GM19025 (cell line): ENCODE results near the gene MCM6.

Experiments used
- ATAC-seq: cut with Tn5 transposase; IDR thresholded peaks from one replicate; pipeline ENCODE4 v1.9.1; 2021; ENCODE audit warnings: mild to moderate bottlenecking, low read depth, moderate library complexity; ENCODE audit not compliant: unreplicated experiment

MCM6 gene

GRCh38 chr2:135870571-135870970, 5.7 kb downstream of the MCM6 start:
- ATAC-seq: peak; percentile 53

DNA sequence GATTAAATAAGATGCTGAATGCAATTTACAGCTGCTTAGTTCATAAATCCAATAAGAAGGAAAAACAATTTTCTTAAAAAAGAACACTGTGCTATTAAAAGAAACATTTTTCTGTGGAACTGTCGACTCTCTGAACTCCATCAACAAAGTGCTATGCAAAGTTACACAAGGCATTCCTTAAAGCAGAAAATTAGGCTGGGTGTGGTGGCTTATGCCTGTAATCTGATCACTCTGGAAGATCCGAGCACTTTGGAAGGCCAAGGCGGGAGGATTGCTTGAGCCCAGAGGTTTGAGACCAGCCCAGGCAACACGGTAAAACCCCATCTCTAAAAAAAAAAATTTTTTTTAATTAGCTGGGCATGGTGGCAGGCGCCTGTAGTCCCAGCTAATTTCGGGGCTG, 13.0 kb downstream of the MCM6 start:
- ATAC-seq: no peak

DNA sequence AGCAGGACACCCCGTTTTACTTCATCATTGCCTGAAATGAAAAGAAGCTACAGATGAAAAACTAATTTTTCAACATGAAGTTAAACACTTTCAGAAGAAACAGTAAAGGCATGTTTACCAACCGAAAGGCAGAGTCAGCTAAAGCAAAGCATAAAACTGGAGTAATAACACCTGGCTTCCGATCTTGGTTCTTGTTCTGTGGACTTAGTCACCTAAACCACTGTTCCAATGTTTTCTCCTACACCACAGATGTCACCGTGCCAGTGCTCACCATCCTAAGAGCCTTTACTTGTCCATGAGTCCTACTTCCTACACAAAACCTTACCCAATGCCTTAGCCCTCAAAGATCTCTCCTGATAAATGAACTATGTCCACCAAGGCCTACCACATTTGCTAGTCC, 13.5 kb downstream of the MCM6 start:
- no peak for ATAC-seq

DNA sequence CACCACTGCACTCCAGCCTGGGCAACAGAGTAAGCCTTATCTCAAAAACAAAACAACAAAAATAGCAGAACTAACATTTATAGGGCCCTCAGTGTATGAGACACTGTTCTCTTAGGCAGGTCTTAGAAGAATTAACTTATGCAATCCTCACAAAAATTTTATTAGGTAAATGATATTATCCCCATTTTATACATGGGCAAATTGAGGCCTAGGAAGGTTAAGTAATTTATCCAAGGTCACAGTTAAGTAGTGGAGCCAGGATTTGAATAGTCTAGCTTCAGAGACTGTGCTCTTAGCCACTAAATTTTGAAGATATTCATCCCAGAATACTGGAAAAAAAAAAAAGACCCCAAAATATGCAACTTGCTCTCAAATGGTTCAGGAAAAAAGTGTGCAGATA, 22.8 kb downstream of the MCM6 start:
- no peak for ATAC-seq

DNA sequence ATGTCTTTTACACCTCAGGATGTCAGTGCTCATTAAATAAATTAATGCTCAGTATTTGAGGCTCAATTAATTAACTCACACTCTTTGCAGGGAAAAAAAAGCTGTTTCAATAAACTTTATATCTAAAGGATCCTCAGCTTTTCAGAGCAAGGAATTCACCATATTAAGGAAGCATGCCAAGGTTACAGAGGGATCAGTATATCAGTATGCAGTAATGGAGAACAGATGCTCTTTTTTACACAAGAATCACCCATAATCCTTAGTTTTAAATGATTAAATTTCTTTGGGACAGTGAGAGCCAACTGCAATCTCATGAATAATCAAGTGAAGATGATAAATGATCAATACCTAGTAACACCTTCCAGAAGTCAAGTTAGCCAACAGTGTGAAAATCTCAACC, 24.4 kb downstream of the MCM6 start:
- ATAC-seq: no peak

GRCh38 chr2:135850892-135851668, 25.2 kb downstream of the MCM6 start:
- no peak for ATAC-seq

- no peak for ATAC-seq
Measured at GRCh38 chr2:135849087-135849486, 27.2 kb downstream of the MCM6 start.

DNA sequence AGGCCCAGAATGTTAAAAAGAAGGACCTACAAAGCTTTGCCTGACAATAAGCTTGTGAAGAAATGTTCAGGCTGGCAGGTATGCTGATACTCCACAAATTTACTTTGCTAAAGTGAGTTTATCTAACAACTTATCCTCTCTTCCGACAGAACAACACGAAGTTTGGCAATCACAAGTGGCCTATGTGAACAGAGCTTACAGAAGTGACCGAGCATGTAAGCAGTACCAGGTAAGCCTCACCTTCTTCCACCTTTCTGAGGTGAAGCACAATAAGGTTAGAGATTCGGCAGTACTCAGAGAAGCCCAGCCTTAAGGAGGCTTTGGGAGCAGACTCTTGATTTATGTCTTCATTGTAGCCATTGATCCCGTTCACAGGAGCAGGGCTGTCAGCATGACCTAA, 30.2 kb downstream of the MCM6 start:
- ATAC-seq: no peak

GRCh38 chr2:135845257-135845656, 31.0 kb downstream of the MCM6 start:
- ATAC-seq: no peak

- no peak for ATAC-seq
Measured at GRCh38 chr2:135844301-135844895, 31.8 kb downstream of the MCM6 start.

GRCh38 chr2:135843671-135844070, 32.6 kb downstream of the MCM6 start:
- ATAC-seq: no peak

DNA sequence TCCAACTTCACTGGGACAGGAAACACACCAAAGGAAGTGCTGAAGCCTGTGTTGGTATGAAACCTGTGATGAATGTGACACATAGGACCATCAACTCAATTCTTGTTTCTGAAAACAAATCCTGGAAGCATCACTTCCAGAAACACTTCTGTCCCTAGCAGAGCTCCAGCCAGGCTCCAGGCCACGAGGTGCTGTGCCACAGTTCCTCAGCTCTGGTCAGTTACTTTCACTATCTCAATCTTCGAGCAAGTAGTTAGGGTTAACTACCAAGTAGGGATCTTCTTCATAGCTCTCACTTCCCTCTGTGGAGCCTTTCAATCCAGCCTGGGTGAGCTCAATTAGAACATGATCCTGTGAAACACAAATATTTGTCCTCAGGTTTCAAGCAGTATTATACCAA, 35.6 kb downstream of the MCM6 start:
- ATAC-seq: no peak

DNA sequence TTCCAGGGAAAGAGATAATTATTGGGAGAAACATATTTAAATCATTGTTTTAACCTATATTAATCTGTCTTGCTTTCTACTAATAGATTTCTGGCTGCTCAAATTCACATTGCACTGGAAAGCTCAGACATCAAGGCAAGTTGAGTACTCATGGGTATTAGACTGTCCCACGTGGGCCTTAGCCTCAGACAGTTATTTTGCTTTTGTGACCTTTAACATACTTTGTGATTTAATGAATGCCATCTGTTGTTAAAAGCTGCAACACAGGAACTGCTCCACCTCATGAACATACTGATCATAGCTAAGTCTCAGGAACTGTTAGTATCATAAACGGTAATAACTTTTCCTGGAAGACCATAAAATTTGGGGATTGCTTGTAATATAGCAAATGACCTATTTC, 36.5 kb downstream of the MCM6 start:
- no peak for ATAC-seq

DNA sequence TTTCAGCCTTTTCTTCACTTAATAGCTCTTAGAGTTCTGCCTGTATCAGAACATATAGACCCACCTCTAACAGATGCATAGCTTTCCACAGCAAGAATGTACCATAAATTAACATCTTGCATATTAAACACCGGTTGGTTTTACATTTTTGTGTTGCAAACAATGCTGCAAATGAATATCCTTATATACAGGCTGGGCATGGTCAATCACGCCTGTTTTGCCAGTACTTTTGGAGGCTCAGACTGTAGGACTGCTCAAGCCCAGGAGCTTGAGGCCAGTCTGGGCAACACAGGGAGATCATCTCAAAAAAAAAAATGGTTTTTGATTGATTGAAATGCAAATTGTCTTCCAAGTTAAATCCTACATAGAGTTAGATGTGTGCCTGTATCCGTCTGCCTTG, 37.7 kb downstream of the MCM6 start:
- no peak for ATAC-seq

- ATAC-seq: no peak
Measured at GRCh38 chr2:135836596-135837270, 39.5 kb downstream of the MCM6 start, which contains the start of gene LCT. LCT (minus strand) TSS chr2:135837184; CDS start chr2:135837169, 15 bp downstream.

GRCh38 chr2:135832891-135833290, 43.4 kb downstream of the MCM6 start:
- ATAC-seq: no peak

DNA sequence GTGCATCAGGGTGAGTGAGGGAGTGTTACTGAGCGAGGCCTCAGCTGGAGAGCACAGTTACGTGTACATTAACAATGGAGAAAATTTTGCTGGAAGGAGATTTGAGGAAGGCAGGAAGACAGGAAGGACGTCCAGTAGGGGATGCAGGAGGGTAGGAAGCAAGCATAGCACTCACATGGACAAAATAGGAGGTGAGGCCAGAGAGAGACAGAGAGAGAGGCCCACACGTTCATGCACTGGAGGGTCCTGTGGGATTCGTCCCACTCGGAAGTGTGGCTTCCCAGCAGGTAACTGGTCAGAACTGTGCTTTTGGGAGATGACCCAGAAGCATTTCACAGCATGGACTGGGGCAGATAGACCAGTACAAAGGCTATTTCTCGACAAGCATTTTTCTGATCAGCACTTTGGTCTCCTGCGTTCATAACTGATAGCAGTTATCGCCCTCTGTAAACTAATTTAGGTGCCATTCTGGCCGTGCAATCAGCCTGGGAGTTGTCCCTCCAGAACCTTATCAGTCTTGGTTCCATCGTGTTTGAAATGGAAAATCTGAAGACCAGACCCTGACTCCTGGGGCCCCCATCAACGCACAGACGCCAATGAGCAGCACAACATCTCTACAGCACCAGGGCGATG, 44.9 kb downstream of the MCM6 start:
- no peak for ATAC-seq

- no peak for ATAC-seq
Measured at GRCh38 chr2:135829378-135830135, 46.7 kb downstream of the MCM6 start.

DNA sequence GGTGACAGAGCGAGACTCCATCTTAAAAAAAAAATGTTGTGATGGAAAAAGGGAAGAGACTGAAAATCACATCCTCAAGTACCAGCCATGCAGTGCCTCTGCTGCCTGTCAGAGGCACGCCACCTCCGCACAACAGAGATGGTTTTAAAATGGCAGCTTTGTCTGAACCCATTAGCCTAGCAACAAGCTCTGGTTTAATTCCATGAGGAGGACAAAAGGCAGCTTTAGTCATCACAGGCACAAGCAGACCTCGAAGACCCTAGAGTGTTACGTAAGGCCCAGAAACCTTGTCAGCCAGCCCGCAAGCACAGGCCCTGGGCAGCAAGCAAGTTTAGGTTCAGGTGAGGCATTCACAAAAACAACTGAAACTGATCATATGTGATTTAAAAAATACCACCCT, 49.7 kb downstream of the MCM6 start:
- no peak for ATAC-seq

DNA sequence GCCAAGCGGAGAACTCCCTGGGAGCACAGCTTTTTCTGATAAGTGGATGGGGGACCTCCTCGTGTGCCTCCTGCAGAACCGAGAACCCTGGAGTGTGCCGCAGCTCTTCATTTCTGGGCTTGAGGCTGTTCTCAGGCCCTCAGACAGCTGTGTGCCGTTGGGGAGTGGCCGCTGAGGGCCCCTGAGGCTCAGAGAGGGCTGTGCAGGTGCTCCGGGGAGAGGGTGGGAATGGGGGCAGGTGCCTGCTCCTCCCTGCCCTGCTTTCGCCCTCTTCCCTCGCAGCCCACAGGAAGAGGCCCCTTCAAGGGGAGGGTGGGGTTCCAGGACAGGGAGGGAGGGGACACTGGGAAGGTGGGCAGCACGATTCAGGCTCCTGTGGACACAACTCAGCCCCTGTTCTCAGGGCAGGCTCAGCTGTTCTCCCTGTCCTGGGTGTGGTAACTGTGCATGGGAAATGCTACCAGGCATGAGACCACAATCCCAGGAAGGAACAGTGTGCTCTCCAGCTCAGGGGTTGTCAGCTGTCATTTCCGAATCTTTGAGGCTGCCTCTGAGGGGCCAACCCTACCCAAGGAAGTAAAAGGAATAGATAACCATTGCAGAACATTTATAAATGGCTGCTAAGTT, 50.6 kb downstream of the MCM6 start:
- ATAC-seq: no peak
